ENCODE results near the gene PBRM1. TPM values are rescaled to one million over a fixed set of nuclear protein-coding genes. Genes with fewer than 3 reads are reported as not detected.

Gene PBRM1
- total and polyA plus RNA-seq, 2 experiments from 2014 or later: 57.5 to 72.5 TPM

DNA sequence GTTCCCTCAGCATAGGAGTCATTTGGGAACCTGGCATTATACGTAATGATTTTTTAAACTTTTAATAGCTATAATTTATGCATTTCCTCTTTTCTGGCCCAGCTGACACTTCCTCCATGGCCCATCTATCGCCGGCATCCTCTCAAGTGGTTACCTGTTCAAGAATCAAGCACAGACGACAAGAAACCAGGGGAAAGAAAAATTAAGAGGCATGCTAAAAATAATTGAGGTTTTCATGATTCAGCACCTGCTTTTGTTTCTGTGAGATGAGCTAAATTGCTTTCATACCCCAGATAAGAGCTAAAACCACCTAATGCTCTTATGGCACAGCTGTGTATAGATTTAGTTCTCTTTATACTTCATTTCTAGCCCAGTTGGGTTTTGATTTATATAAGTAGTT is 21.9 kb upstream of the PBRM1 start:
- DNase-seq (ENCODE audit: low spot score) (no peak), ATAC-seq (no peak)
- peak overlapping the region; percentile 99 for H3K4me3 Mint-ChIP-seq
- peaks cover 13% of the 10 kb centered on the region for H3K4me1 Mint-ChIP-seq
- no peaks in the 10 kb centered on the region for H3K9me3 Mint-ChIP-seq
- Histone ChIP-seq H4K20me1 (replicated peaks; ENCODE audit: insufficient read depth) (peaks cover 15% of the 10 kb centered on the region), H3K4me3 (peak overlapping the region; percentile 99; the same call in 1 of the 2 replicates), H3K79me2 (replicated peaks; ENCODE audit: insufficient read depth) (peaks cover 41% of the 10 kb centered on the region), H3K4me2 (peak overlapping the region; percentile 100; the same call in 1 of the 2 replicates), H3F3A (replicated peaks; ENCODE audit: low read depth) (peaks cover 3% of the 10 kb centered on the region; the same call in 1 of the 2 replicates), H3K4me1 (ENCODE audit: insufficient read depth) (peaks cover 10% of the 10 kb centered on the region), H3K27me3 (ENCODE audit: insufficient read depth) (no peaks in the 10 kb centered on the region), H3K9me2 (ENCODE audit: insufficient read depth) (no peaks in the 10 kb centered on the region), H3K36me3 (ENCODE audit: insufficient read depth) (peaks cover 14% of the 10 kb centered on the region), H3K27ac (ENCODE audit: low read depth) (no peak overlapping the region), H2AFZ (no peak overlapping the region)
- TF ChIP-seq POLR2AphosphoS5 (IDR thresholded peaks at IDR 0.05; ENCODE audit: low read depth) (no peak), EZH2 (IDR thresholded peaks at IDR 0.05; ENCODE audit: low read depth, unreplicated experiment) (no peak), CREB1 (CRISPR knock-in tag; IDR thresholded peaks at IDR 0.05; ENCODE audit: low read depth) (no peak), ZNF114 (CRISPR knock-in tag; IDR thresholded peaks at IDR 0.05) (no peak), STAT1 (IDR thresholded peaks at IDR 0.05; ENCODE audit: unreplicated experiment) (no peak)
- TF ChIP-seq, protein P1, sequence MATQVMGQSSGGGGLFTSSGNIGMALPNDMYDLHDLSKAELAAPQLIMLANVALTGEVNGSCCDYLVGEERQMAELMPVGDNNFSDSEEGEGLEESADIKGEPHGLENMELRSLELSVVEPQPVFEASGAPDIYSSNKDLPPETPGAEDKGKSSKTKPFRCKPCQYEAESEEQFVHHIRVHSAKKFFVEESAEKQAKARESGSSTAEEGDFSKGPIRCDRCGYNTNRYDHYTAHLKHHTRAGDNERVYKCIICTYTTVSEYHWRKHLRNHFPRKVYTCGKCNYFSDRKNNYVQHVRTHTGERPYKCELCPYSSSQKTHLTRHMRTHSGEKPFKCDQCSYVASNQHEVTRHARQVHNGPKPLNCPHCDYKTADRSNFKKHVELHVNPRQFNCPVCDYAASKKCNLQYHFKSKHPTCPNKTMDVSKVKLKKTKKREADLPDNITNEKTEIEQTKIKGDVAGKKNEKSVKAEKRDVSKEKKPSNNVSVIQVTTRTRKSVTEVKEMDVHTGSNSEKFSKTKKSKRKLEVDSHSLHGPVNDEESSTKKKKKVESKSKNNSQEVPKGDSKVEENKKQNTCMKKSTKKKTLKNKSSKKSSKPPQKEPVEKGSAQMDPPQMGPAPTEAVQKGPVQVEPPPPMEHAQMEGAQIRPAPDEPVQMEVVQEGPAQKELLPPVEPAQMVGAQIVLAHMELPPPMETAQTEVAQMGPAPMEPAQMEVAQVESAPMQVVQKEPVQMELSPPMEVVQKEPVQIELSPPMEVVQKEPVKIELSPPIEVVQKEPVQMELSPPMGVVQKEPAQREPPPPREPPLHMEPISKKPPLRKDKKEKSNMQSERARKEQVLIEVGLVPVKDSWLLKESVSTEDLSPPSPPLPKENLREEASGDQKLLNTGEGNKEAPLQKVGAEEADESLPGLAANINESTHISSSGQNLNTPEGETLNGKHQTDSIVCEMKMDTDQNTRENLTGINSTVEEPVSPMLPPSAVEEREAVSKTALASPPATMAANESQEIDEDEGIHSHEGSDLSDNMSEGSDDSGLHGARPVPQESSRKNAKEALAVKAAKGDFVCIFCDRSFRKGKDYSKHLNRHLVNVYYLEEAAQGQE (IDR thresholded peaks at IDR 0.05; ENCODE audit: unreplicated experiment): no peak
- TF ChIP-seq, protein P2, sequence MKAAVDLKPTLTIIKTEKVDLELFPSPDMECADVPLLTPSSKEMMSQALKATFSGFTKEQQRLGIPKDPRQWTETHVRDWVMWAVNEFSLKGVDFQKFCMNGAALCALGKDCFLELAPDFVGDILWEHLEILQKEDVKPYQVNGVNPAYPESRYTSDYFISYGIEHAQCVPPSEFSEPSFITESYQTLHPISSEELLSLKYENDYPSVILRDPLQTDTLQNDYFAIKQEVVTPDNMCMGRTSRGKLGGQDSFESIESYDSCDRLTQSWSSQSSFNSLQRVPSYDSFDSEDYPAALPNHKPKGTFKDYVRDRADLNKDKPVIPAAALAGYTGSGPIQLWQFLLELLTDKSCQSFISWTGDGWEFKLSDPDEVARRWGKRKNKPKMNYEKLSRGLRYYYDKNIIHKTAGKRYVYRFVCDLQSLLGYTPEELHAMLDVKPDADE (IDR thresholded peaks at IDR 0.05): no peak
- TF ChIP-seq, protein P3, sequence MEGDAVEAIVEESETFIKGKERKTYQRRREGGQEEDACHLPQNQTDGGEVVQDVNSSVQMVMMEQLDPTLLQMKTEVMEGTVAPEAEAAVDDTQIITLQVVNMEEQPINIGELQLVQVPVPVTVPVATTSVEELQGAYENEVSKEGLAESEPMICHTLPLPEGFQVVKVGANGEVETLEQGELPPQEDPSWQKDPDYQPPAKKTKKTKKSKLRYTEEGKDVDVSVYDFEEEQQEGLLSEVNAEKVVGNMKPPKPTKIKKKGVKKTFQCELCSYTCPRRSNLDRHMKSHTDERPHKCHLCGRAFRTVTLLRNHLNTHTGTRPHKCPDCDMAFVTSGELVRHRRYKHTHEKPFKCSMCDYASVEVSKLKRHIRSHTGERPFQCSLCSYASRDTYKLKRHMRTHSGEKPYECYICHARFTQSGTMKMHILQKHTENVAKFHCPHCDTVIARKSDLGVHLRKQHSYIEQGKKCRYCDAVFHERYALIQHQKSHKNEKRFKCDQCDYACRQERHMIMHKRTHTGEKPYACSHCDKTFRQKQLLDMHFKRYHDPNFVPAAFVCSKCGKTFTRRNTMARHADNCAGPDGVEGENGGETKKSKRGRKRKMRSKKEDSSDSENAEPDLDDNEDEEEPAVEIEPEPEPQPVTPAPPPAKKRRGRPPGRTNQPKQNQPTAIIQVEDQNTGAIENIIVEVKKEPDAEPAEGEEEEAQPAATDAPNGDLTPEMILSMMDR (conservative IDR thresholded peaks at IDR 0.05; ENCODE audit: low read depth in 2 of 2): no peak
- no peak overlapping the region for H3K27ac Mint-ChIP-seq
- peaks cover 14% of the 10 kb centered on the region for H3K27me3 Mint-ChIP-seq (ENCODE audit: insufficient read depth, low read depth, poor library complexity)
- H3K36me3 Mint-ChIP-seq (ENCODE audit: low read depth): peaks cover 19% of the 10 kb centered on the region

All from GM23338 (cell line).